Activated CD8-positive, alpha-beta memory T cell treated with anti-CD3 and anti-CD28 coated beads, Interleukin-2, amount 50 U/mL, for 1 hour (primary cell): ENCODE data around the gene SPRN.

ENCODE experiments used
- DNase-seq: peaks from one replicate; pipeline ENCODE4 v3.0.0-alpha.2; 2020; ENCODE audit errors: extremely low read depth

Gene SPRN

DNA sequence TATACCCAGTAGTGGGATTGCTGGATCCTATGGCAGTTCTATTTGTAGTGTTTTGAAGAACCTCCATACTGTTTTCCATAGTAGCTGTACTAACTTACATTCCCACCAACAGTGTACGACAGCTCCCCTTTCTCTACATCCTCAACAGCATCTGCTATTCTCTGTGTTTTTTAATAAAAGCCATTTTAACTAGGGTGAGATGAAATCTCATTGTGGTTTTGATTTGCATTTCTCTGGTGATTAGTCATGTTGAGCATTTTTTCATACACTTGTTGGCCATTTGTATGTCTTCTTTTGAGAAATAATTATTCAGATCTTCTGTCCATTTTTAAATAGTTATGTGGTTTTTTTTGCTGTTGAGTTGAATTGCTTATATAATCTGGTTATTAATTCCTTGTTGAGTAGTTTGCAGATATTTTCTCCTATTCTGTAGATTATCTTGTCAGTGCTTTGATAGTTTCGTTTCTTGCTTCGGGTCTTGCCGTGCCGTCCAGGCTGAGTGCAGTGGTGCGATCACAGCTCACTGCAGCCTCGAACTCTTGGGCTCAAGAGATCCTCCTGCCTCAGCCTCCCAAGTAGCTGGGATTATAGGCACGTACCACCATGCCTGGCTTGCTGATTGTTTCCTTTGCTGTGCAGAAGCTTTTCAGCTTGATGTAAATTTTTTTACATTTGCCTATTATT, 18.4 kb downstream of the SPRN start:
- no peak for DNase-seq

DNA sequence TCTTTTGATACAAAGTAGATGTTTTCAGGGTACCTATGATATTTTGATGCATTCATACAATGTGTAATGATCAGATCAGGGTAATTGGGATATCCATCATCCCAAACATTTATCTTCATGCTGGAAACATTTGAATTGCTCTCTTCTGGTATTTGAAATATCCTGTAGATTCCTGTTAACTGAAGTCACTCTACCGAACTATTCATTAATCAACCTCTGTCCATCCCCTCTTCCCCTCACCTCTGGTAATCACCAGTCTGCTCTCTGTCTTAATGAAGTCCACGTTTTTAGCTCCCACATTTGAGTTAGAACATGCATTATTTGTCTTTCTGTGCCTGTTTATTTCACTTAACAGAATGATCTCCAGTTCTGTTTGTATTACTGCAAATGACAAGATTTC, 19.2 kb downstream of the SPRN start:
- DNase-seq = no peak

DNA sequence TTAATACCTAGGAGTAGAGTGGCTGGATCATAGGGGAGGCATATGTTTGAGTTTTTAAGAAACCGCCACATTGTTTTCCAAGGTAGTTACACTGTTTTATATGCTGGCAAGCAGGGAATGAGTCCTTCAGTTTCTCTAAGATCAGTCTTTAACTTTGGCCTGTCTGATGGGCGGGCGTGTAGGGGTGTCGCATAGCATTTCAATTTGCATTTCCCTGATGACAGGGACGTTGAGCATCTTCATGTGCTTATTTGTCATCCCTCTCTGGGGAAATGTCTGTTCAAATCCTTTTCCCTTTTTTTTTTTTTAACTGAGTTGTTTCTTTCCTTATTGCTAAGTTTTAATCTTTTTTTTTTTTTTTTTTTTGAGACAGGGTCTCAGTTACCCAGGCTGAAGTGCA, 20.6 kb downstream of the SPRN start:
- no peak for DNase-seq

DNA sequence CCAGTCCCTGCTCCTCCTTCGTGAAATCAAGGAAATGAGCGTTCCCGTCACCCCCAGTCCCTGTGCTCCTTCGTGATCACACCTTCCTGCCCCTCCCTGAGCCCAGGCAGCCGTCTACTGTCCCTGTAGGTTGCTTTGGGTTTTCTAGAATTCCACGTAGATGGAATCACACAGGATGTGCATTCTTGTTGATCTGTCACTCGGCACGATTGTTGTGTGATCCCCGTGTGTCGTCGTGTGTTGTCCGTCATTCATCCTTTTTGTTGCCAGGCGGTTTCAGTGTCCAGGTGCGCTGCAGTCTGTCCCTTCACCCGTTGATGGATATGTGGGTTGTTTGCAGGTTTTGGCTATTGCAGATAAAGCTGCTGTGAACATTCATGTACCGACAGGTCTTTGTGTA, 21.1 kb downstream of the SPRN start:
- no peak for DNase-seq

DNA sequence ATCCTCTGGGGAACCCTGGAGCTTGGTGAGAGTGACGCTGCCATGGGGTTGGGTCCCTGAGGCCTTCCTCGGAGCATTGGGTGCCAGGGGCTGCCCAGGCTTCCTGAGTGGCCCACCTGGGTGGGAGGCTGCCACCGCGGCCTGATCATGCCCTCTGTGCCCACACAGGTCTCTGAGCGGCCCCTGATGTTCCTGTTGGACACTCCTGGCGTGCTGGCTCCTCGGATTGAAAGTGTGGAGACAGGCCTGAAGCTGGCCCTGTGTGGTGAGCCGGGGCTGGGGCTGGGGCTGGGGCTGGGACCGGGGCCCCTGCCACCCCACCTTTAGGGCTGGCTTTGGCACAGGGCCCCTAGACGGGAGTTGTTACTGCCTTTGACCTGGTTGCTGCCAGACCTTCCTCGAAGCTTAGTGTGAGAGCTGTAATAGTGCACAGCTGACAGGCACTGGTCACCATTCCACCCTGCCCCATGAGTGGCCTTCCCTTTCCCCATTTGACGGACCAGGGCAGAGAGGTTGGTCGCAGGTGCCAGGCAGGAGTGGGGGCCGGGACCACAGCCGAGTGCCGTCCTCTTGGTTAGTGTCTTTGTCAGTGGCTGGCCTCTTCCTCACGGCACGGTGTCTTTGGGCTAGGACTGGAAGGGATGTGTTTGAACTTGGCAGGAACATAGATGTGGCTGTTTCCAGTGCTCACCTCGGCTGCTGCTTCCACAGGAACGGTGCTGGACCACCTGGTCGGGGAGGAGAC, 22.3 kb downstream of the SPRN start:
- DNase-seq = no peak

DNA sequence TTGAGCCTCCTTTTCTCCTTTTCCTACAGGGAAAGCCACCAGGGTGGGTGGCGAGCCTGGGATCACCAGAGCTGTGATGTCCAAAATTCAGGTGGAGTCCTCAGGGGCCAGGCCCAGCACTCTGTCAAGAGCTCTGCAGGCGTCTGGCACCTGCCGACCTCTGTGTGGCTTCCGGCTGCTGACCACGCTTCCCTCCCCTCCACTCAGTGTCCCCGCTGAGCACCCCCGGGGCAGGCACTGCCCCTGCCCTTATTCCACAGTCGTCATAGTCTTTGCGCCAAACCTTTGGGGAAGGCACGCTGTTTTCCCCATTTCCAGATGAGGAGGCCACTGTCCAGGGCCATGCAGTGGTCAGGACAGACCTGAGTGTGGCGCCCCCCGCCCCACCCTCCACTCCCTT, 22.9 kb downstream of the SPRN start:
- no peak for DNase-seq

DNA sequence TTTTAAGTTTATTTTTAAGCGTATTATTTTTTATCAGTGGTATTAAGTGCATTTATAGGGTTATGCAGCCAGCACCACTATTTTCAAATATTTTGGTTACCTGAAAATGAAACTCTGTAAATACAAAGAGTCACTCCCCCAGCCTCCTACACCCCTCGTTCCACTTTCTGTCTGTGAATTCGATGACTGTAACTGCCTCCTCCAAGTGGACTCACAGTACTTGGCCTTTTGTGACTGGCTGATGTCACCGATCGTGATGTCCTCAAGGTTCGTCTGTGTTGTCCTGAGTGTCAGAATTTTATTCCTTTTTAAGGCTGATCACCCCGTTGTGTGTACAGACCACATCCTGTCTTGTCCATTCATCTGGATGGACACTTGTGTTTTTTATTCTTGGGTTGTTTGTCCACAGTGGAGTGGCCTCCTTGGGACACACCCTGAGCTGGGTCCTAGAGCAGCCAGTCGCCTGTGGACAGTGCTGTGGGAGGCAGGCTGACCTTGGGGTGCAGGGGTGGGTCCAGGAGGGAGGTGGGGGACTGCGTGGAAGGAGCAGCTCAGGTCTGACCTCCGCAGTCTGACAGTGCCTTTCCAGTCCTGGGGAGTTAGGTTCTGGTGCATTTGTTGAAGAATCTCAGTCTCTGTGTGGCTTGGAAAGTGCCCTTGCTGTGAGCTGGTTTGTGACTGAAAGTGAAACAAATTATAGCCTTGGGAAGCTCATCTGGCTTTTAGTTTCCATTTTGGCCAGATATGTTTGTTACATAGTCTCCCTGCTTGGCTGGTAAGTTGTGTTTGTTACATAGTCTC, 23.6 kb downstream of the SPRN start:
- no peak for DNase-seq

DNA sequence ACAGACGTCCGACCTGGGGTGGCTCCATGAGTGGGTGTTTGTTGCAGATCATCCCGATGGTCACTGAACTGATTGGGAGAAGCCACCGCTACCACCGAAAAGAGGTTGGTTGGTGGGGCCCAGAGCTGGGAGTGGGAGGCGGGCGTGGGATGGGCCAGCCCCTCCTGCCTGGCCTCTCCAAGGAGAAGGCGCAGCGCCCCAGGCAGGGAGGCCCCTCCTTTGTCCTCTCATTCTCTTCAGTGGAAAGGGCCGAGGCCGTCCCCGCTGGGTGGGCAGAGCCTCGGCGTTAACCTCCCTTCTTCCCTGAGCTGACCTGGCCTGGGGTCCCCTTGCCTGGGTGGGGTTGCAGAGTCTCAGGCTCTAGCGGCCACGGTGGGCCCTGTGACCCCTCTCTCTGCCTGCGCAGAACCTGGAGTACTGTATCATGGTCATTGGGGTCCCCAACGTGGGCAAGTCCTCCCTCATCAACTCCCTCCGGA, 25.3 kb downstream of the SPRN start:
- no peak for DNase-seq

DNA sequence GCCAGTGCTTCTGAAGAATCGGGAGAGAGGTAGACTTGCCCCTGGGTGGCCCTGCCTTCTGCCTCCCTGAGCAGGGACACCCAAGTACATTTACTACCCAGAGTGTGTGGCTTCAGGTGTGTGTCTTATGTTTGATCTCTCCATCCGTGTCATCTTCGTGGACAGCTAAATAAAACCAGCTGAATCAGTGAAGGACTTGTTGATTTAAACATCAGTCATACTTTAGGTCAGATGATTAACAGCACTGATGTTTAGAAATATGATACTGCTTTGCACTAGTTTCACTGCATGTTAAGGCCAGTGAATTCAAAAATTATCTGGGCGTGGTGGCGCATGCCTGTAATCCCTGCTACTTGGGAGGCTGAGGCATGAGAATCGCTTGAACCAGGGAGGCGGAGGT, 26.5 kb downstream of the SPRN start:
- no peak for DNase-seq

DNA sequence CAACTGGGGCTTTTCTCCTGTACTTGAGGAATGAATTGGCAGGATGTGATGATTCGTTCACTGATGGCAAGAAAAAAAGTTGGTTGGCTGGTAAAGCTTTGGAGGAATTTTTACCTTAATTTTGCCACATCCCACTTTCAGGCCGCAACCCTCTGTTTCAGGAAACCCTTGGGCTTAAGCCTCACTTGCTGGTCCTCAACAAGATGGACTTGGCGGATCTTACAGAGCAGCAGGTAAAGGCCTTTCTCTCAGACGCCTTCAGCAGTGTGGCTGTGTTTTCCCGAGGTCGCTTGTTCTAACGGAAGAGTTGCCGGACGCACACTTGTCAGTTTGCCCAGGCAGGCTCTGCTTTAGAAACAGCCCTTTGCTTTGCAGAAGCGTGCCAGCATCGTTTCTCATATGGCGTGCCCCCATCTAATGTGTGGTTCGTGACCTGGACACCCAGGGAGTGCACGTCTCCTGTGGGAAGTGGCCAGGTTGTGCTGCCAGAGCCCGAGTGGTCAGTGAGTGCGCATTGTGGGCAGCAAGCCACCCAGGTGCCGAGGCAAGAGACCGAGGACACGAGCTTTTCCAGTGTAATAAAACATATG, 28.3 kb downstream of the SPRN start:
- DNase-seq = no peak

DNA sequence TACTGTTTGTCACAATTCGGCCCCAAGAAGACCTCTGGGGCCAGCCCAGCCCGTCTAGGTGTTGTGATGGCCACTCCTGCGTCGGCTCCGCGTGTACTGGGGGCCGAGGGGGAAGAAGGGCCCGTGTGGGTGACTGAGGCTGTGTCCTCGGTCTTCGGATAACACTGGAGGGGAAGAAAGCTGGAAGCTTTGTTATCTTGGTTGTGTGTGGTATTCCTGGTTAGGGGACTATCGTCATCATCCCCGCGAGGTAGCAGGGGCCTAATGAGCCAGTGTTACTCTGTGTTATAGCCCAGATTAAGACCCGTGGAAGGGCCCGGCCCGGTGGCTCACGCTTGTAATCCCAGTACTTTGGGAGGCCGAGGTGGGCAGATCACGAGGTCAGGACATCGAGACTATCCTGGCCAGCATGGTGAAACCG, 29.6 kb downstream of the SPRN start:
- no peak for DNase-seq

DNA sequence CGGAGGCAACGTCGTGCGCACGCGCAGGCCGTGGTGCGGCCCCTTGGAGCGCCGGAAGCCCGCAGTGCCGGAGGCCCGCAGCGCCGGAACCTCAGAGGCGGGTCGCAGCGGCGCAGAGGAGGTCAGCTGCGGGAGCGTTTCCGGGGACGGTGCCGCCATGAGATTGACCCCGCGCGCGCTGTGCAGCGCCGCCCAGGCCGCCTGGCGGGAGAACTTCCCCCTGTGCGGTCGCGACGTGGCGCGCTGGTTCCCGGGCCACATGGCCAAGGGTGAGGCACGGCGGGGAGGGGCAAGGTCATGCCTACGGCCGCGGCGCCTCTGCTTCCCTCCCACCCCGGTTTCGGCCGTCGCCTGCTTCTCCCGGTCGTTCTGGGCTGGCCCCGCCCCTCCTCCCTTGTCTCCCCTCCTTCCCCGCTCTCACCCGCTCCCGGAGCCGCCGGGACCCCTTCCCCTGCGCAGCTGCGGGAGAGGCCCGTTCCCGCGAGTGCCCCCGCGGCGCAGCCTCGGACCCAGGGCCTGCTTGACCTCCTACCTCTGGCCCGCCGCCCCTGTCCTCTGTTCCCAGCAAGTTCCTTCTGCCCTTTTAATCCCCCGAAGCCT, 30.3 kb downstream of the SPRN start, which contains the start of gene MTG1:
MTG1 (plus strand) TSS at position 94 of the 600 bp plus-strand sequence; CDS start at position 158, 64 bp downstream.
- peak; percentile 61 for DNase-seq

DNA sequence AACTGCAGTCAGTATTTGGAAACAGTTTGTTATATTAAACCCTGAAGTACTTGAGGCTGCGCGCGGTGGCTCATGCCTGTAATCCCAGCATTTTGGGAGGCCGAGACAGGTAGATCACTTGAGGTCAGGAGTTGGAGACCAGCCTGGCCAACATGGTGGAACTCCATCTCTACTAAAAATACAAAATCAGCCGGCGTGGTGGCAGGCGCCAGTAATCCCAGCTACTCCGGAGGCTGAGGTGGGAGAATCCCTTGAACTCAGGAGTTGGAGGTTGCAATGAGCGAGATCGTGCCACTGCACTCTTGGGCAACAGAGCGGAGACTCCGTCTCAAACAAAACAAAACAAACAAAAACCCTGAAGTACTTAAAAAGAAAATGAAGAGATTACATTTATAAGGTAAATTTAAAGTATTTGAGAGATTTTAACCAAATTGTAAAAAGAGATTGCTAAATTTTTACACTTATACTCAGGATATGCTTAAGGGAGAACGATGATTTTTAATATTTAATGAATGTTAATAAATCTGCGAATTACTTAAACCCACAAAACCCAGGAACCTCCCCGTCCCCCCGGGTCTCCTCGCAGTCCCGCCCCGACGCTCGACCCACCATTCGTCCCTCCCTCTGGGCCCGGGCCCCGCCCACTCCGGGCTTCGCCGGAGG, 30.9 kb downstream of the SPRN start:
- DNase-seq = no peak

DNA sequence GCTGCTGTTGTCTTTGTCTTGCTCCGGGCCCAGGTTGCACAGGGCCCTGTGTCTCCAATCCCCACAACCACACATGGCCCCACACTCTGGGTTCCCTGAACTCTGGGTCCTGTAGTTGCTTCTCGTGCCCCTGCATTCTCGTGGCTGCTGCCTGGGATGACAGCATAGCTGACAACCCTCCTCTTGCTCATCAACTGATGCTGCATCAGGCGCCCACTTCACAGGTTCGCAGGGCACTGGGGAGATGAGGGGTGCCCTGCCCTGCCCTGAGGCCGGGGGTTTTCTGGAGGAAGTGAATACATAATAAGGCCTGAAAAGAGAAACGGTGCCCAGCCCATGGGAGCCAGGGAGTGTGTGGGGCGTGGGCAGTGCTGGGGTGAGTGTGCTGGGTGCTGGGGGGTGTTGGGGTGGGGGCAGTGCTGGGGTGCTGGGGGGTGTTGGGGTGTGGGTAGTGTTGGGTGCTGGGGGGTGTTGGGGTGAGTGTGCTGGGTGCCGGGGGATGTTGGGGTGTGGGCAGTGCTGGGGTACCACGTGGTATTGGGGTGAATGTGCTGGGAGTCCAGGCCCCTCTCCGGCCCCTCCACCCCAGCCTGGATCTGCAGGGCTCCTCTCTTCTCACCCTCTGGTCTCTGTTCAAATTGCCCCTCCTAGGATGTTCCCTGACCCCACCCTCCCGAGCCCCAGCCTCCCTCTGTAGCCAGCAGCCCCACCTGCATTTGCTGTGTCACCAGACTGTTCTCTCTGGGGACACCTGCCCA, 32.5 kb downstream of the SPRN start:
- no peak for DNase-seq

DNA sequence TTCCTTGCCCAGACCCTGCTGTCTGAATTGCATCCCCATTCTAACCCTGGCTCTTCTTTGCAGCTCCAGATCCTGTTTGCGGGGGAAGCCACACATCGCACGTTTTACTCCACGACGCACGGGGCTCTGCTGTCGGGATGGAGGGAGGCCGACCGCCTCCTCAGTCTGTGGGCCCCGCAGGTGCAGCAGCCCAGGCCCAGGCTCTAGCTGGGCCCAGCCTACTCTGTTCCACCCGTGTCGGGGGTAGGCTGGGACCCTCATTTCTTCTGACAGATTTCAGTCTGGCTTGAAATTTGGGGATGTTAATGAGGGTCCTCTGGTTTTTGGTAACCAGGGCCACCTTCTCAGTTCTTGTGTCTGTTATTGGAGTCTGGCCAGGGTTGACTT, 33.2 kb downstream of the SPRN start:
- no peak for DNase-seq

DNA sequence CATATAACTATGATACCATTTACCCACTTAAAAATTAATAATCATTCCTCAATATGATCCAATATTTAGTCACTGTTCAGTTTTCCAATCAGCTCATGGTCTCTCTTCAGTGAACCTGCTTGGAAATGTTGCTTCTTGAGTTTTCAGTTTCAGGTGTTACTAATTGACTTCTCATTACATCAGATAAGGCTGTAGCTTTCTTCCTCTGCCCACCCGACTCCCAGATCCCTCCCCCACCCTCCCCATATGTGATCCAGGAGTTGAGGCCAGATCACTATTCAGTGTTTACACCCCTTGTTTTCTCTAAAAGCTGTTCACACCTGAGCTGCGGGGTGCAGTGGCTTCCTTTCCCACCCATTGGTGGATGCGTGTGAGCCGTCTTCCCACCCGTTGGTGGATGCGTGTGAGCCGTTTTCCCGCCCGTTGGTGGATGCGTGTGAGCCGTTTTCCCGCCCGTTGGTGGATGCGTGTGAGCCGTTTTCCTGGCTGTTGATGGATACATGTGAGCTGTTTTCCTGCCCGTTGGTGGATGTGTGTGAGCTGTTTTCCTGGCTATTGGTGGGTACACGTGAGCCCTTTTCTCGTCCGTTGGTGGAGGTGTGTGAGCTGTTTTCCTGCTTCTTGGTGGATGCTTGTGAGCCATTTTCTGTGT, 33.7 kb downstream of the SPRN start:
- no peak for DNase-seq

DNA sequence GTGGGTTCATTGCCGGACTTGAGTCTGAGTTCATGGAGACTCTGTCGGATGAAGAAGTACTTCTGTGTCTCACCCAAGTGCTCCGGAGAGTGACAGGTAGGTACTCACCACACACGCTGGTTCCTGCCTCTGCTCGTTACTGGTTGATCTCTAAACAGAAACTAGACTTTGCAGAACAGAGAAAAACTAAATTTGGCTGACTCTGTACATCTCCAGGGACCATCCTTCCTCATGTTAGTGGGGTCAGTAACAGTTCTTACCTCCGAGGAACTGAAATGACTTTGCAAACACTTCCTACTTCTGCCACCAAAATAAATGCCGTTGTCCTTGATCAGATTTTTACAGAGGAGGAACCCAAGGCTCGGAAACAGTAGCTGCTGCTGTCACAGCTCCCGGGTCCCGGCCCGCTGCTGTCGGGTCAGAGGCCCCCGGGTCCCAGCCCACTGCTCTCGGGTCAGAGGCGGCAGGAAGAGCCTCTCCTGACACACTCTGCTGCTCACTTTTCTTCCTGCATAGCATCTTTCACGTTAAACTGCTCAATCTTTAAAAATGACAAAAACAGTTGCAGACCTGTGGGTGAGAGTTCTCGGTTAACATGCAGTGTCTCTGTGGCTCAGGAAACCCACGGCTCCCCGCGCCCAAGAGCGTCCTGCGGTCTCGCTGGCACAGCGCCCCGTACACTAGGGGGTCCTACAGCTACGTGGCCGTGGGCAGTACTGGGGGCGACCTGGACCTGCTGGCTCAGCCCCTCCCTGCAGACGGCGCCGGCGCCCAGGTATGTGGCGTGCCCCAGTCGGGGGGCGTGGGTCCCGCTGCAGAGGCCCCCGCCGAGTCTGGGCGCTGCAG, 35.2 kb downstream of the SPRN start:
- DNase-seq = no peak

DNA sequence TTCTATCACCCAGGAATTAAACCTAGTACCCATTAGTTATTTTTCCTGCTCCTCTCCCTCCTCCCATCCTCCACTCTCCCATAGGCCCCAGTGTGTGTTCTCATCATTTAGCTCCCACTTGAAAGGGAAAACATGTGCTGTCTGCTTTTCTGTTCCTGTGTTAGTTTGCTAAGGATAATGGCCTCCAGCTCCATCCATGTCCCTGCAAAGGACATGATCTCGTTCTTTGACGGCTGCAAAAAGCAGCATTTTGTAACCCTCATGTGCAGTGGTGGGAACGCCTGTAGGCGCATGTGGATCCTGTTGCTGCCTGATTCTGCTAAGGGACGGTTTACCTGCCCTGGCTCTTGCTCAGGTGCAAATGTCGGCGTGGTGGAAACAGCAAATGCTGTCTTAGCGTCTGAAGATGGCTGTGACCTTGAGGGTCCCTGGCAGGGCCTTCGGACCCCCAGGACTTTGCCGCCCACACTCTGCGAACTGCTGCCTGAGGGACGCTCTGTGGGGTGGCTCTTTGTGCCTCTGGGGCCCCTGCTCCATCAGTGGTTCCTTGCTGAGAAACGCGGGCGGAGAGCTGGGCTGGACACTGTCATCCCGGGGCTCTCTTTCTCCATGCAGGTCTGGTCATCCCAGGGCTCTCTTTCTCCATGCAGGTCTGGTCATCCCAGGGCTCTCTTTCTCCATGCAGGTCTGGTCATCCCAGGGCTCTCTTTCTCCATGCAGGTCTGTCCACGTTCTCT, 36.0 kb downstream of the SPRN start:
- no peak for DNase-seq
